H54 (cell line): ENCODE data around the gene PIN1.
A peak's percentile ranks its signal among the peaks of the same experiment; 100 is the strongest.
"Not testable (repeated sequence)": the region's sequence is repeated elsewhere in the genome, so short reads cannot be mapped to it uniquely, and the experiment has no call there.

ENCODE experiments used
- DNase-seq: peaks from one replicate; pipeline ENCODE4 v3.0.0; 2011; ENCODE audit warnings: low spot score, mixed read lengths; ENCODE audit not compliant: insufficient read length
- FAIRE-seq: peaks from 3 replicates; lab custom pipeline; 2011; peaks lifted over from hg19 to GRCh38; lab: Jason Lieb, UNC
- POLR2A ChIP-seq: IDR thresholded peaks from 2 replicates; pipeline ENCODE4 v1.6.1; 2011; ENCODE audit warnings: low read depth, mild to moderate bottlenecking, low read length

The PIN1 gene

DNA sequence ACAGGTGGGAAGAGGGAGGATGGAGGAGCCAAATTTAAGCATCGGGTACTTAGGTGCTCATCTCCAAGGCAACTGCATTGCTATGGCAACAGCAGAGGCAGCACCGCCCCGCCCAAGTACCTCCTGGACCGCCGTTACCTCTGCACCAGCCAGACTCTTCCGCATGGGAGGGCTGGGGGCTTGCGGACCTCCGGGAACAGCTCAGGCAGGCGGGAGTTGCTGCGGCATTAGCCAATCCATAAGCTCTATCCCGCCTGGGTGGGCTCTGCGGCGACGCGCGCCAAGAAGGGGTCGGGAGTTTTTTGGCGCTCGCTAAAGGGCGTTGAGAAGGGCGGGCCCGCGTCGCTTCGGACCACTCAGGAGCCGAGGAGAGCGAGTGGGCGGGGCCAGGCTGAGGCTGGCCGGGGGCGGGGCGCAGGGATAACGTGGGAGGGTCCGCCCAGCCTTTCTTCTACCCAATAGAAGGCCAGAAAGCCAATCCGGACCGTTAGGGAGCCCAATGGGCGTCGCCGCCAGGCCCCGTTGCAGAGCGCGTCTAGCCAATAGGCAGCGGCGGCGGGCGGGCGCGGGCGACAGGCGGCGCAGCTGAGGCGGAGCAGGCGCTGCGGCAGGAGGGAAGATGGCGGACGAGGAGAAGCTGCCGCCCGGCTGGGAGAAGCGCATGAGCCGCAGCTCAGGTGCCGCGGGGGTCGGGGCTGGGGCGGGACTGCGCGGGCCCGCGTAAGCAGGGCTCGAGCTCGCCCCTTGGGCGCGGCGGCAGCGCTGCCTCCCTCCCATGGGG is at the start of gene PIN1:
PIN1 (plus strand) TSS at position 593 of the 781 bp plus-strand sequence; CDS start at position 620, 27 bp downstream.
- TF ChIP-seq POLR2A = peak; percentile 77
- no peak for FAIRE-seq
- peak; percentile 97 for DNase-seq

DNA sequence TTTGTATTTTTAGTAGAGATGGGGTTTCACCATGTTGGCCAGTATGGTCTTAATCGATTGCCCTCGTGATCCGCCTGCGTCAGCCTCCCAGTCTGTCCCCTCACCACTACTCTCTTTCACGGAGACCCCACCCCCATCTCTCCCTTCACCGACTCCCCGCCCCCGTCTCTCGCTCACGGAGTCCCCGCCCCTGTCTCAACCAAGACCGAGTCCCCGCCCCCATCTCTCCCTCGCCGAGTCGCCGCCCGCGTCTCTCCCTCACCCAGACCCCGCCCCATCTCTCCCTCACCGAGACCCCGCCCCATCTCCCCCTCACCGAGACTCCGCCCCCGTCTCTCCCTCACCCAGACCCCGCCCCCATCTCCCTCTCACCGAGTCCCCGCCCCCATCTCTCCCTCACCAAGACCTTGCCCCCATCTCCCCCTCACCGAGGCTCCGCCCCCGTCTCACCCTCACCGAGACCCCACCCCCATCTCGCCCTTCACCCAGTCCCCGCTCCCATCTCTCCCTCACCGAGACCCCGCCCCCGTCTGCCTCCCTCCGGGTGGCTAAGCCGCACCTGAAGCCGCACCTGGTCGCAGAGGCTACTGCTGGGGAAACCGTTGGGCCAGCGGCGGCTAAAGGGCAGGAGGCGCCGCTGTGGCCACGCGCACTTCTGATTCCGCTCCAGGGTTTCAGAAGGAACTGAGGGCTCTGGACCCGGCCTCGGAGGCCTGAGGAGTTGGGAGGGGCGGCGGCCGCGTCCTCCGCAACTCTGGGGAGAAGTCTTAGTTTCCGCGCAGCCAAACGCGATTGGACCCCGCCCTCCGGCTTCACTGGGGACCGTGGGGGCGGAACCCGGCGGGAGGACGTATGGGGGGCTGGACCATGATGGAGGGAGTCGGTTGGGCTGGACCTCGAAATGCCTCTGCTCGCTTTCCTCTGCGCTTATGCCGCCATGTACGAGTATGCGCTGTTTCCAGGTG is 49.5 kb upstream of the PIN1 start:
- TF ChIP-seq POLR2A = peak; percentile 28; the same call in 1 of the 2 replicates
- FAIRE-seq (no peak), DNase-seq (peak; percentile 69)

DNA sequence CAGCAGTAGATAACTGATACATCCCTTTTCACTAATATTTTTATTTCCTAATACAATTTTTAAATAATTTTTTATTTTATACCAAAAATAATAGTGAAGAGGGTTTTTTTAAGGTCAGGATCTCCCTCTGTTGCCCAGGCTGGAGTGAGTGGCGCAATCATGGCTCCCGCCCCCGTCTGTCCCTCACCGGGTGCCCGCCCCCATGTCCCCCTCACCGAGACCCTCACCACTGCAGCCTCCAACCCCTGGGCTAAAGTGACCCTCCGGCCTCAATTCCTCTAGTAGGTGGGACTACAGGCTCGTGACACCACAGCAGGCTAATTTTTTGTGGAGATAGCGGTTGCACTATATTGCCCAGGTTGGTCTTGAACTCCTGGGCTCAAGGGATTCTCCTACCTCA is 48.8 kb upstream of the PIN1 start:
- FAIRE-seq (no peak), DNase-seq (no peak)

GRCh38 chr19:9786819-9787218 is 48.3 kb upstream of the PIN1 start:
- TF ChIP-seq POLR2A = no peak
- no peak for DNase-seq
- FAIRE-seq = no peak

More for the DNA sequence above, 48.8 kb upstream of the PIN1 start:
- TF ChIP-seq POLR2A = no peak

DNA sequence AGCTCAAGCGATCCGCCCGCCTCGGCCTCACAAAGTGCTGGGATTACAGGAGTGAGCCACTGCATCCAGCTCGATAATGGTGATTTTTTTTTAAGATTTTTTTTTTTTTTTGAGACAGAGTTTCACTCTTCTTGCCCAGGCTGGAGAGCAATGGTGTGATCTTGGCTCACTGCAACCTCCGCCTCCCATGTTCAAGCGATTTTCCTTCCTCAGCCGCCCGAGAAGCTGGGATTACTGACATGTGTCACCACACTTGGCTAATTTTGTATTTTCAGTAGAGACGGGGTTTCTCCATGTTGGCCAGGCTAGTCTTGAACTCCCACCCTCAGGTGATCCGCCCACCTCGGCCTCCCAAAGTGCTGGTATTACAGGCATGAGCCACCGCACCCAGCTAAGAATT is 46.5 kb upstream of the PIN1 start:
- not testable (repeated sequence) for FAIRE-seq, DNase-seq

- TF ChIP-seq POLR2A = no peak
- FAIRE-seq (no peak), DNase-seq (no peak)
Measured at GRCh38 chr19:9789066-9789465, 46.1 kb upstream of the PIN1 start.

DNA sequence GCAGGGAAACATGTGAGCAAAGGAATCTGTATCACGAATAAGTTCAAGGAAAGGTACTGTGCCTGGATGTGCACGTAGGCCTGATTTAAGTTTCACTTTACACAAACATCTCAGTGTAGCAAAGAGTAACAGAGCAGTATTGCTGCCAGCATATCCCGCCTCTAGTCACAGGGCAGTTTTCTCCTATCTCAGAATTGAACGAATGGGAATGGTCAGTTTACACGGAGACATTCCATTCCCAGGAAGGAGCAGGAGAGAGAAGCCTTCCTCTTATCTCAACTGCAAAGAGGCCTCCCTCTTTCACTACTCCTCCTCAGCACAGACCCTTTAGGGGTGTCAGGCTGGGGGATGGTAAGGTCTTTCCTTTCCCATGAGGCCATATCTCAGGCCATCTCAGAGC is 45.5 kb upstream of the PIN1 start:
- DNase-seq, FAIRE-seq: not testable (repeated sequence)

- not testable (repeated sequence) for DNase-seq, FAIRE-seq
Measured at GRCh38 chr19:9791073-9791367, 44.1 kb upstream of the PIN1 start.

GRCh38 chr19:9791552-9792205 is 43.4 kb upstream of the PIN1 start:
- FAIRE-seq = no peak
- peak; percentile 68 for DNase-seq
- no peak for TF ChIP-seq POLR2A

DNA sequence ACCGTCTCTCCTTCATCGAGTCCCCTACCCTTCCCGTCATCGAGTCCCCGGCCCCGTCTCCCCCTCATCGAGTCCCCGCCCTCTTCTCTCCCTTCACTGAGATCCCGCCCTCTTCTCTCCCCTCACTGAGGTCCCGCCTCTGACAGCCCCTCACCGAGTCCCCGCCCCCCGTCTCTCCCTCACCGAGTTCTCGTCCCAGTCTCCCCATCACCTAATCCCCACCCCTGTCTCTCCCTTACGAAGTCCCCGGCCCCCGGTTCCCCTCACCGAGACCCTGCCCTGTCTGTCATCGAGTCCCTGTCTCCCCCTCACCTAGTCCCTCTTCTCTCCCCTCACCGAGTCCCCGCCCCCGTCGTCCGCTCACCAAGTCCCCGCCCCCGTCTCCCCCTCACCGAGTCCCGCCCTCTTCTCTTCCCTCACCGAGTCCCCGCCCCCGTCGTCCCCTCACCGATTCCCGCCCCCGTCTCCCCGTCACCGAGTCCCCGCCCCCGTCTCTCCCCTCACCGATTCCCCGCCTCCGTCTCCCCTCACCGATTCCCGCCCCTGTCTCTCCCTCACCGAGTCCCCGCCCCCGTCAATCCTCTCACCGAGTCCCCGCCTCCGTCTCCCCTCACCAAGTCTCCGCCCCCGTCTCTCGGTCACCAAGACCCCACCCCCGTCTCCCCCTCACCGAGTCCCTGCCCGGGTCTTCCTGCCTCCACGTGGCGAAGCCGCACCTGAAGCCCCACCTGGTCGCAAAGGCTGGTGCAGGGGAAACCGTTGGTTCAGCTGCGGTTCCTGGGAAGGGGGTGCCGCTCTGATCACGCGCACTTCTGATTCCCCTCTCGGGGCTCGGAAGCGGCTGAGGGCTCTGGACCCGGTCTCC is 42.7 kb upstream of the PIN1 start:
- DNase-seq (peak; percentile 56), FAIRE-seq (no peak)
- TF ChIP-seq POLR2A = no peak

DNA sequence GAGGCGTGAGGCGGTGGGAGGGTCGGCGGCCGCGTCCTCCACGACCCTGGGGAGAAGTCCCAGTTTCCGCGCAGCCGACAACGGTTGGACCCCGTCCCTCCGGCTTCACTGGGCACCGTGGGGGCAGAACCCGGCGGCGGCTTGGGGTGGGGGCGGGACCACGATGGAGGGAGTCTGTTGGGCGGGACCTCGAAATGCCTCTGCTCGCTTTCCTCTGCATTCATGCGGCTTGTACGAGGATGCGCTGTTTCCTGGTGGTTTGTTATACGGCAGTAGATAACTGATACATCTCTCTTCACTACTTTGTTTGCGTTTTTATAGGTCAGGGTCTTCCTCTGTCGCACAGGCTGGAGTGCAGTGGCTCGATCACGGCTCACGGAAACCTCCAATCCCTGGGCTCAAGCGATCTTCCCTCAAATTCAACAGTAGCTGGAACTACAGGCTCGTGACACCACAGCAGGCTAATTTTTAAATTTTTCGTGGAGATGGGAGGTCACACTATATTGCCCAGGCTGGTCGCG is 42.0 kb upstream of the PIN1 start:
- FAIRE-seq (no peak), DNase-seq (no peak)
- no peak for TF ChIP-seq POLR2A

- DNase-seq = peak; percentile 68
- no peak for TF ChIP-seq POLR2A
- FAIRE-seq = peak; percentile 86
Measured at GRCh38 chr19:9796113-9796773, 38.9 kb upstream of the PIN1 start.
